Medulla oblongata (tissue), 1 donor: ENCODE results near the gene TVP23A.
"Not testable (repeated sequence)": the region's sequence is repeated elsewhere in the genome, so short reads cannot be mapped to it uniquely, and the experiment has no call there.

Experiments used
- DNase-seq: peaks from one replicate; pipeline ENCODE4 v3.0.0-alpha.2; 2015; ENCODE audit errors: extremely low spot score

Gene TVP23A

DNA sequence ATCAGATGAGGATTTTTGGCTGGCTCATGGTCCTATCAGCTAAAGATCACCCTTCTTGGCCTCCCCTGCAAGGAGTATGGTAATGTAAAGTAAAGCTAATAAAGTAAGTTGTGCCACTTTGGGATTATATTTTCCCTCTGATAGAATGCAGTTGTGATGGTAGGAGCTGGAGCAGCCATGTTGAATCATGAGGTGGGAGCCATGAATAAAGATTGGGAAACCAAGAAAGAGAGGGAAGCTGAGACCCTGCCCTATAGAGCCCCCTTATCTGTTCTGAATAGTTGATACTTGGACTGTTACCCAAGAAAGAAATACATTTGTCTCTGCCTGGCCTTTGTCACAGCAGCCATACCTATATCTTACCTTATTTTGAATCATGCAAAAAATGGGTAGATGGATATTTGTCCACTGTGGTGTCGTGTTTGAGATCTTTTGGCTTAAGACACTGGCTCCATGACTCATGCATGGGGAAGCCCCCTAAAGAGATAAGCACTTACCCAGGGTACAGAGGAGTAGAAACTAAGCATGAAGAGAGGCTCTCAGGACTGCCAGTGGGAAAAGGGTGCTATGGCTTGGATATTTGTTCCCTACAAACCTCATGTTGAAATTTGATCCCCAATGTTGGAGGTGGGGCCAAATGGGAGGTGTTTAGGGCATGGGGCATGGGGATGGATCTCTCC, 17.7 kb upstream of the TVP23A start:
- DNase-seq, result no peak

DNA sequence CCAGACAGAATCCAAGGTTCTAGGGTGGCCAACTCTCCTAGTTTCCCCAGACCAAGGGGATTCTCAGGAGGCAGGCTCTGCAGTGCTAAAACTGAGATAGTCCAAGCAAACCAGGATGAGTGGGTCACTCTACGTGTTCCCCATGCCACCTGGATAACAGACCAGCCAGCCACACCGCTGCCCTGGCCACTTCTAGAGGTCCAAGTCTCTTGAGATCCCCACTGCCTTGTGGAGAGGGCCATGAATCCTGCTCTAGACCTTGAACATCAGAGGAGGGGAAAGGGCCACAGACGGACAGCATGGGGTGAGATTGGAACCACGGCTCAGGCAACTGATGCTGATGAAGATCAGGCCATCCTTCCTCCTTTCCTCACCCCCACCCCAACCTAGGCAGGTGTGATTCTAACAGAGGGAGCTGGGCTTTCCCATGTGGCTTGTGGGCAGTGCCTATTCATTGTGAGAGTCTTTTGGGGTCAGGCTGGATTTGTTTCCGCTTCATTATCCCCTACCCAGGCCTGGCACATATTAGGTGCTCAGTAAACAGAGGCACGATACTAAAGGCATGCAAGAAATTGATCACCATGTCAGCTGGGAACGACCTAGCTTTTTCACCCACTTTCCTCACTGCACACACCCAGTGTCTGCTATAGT, 16.8 kb upstream of the TVP23A start:
- DNase-seq, result no peak

DNA sequence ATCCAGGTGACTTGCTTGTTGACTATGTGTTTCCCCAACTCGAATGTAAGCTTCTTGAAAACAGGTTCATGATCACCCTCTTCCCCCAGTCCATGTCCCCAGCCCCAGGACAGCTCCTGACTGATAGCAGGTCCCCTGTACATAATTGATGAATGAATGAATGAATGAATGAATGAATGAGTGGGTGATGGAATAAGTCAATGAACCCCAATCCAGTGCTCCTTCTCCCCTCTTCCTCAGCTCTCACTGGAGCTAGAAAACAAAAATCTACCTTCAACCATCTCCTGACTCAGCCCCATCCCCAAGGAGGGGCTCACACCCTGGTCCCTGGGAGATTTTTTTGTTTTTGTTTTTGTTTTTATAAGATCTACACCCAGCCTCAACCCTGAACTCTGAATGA, 16.2 kb upstream of the TVP23A start:
- no peak for DNase-seq

DNA sequence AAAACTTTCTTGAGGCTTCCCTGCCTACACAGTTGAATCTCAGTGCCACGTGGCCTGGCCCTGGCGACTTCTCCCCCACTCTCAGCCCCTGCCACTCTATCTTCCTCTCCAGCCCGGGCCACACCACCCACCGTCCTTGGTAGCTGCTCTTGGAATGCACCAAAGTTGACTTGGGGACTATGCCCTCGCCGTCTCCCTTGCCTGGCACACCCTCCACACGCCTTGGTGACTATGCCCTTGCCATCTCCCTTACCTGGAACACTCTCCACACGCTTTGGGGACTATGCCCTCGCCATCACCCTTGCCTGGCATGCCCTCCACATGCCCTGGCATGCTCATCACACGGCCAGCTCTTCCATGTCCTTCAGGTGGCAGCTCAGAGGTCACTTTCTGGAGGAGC, 15.5 kb upstream of the TVP23A start:
- no peak for DNase-seq

DNA sequence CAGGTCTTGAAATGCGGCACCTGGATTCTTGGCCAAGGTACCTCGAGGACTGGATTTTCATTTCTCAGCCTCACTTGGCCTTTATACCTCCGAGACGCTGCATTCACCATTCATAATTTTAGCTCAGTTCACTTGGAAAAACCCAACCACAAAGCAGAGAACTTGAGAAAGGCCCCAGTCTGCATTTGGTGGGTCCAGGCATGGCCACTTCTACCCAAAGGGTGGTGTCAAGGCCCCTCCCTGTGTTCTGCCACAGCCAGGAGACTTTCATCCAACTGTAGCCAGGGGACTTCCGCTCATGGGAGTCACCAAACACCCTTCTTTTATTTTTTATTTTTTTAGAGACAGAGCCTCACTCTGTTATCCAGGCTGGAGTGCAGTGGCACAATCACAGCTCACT, 14.7 kb upstream of the TVP23A start:
- no peak for DNase-seq

DNA sequence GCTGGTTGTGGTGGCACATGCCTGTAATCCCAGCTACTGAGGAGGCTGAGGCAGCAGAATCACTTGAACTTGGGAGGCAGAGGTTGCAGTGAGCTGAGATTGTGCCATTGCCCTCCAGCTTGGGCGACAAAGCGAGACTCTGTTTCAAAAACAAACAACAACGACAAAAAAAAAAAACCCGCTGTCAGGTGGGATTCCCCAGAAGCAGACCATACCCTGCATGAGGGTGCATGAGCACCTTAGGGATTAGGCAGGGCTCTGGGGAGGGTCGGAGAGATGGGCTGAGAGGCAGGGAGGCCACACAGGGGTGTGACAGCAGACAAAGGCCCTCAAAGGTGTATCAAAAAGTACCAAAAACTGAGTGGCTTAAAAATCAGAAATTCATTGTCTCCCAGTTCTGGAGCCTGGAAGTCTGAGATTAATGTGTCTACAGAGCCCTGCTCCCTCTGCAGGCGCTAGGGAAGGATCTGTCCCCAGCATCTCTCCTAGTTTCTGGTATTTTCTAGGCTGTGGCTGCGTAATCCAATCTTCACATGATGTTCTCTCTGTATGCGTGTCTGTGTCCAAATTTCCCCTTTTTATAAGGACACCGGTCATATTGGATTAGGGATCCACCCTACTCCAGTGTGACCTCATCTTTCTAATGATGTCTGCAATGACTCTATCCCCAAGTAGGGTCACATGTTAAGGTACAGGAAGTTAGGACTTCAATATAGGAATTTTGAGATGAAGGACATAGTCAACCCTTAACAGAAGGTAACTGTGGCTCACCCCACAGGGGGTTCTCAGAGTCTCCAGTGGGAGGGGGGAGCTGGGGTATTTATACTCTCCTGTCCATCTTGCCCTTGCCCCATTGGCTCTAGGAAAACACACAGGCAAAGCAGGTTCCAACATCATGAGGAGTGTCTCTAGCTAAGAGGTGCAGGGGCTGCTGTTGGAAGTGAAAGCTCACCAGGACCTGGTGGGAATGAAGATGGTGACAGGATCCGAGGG, 13.6 kb upstream of the TVP23A start:
- DNase-seq, result no peak

DNA sequence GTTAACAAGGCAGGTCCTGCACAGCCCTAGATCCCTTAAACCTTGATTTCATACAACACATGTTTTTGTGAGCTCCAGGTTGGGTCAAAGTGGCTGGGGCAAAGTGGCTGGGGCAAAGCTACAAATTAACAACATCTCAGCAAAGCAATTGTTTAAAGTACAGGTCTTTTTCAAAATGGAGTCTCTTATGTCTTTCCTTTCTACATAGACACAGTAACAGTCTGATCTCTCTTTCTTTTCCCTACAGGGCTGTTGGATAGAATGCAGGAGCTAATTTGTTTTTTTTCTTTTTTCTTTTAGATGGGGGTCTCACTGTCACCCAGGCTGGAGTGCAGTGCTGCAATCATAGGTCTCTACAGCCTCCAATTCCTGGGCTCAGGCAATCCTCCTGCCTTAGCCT, 11.6 kb upstream of the TVP23A start:
- DNase-seq, result not testable (repeated sequence)

DNA sequence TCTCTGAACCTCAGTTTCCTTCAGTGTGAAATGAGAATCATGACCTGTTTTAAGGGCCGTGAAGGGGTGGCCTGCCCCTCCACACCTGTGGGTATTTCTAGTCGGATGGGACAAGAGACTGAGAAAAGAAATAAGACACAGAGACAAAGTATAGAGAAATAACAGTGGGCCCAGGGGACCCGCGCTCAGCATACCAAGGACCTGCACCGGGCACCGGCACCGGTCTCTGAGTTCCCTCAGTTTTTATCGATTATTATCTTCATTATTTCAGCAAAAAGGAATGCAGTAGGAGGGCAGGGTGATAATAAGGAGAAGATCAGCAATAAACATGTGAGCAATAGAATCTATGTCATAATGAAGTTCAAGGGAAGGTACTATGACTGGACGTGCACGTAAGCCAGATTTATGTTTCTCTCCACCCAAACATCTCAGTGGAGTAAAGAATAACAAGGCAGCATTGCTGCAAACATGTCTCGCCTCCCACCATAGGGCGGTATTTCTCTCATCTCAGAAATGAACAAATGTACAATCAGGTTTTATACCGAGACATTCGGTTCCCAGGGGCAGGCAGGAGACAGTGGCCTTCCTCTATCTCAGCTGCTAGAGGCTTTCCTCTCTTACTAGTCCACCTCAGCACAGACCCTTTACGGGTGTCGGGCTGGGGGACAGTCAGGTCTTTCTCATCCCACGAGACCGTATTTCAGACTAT, 10.9 kb upstream of the TVP23A start:
- not testable (repeated sequence) for DNase-seq

DNA sequence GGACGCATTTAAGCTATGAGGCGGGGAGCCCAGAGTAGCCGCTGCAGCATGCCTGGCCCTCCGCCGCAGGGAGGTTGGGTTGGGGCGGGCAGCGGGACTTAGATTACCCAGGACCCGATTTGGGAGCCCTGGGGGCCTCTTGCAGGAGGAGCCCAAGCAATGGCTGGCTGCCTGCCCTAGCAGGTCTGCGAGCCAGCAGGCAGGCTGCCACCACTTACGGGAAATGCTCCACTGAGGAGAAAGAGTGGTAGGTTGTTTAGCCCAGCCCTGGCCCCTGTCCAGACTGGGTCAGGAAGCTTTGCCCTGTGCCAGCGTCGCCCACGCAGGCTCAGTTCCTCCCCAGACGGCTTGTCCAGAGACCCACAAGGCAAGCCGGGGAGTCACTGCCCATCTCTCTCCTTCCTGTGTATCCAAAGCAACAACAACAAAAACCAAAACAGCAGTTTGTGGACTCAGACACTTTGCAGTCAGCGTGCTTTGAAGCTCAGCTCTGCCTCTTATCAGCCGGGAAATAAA, 10.3 kb upstream of the TVP23A start:
- peak; percentile 94 for DNase-seq

DNA sequence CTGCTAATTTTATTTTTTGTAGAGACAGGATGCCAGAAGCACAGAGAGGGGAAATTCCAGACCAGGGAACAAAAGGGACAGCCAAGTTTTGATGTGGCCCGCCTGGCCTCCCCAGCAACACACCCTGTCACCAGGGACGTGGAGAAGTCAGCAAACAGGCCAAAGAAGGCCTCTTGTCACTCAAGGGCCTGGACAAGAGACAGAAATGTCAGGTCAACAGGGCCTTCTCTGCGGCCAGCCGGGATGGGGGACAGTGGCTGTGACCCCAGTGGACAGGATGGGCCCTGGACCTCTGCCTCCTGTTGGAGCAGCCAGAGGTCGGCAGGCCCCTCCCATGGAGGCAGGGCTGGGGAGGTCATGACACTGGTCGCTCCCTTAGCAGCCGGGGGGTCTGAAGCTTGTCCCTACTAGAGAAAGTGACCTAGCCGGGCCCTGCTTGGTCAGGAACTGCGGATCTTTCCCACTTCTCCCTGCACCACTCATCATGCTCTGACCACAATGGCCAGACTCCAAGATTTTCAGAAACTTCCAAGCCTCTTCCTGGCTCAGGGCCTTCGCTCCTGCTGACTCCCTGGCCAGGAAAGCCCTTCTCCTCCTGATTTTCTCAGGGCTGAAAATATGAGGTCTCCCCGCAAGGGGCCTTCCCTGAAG, 9.2 kb upstream of the TVP23A start:
- peak; percentile 84 for DNase-seq

DNA sequence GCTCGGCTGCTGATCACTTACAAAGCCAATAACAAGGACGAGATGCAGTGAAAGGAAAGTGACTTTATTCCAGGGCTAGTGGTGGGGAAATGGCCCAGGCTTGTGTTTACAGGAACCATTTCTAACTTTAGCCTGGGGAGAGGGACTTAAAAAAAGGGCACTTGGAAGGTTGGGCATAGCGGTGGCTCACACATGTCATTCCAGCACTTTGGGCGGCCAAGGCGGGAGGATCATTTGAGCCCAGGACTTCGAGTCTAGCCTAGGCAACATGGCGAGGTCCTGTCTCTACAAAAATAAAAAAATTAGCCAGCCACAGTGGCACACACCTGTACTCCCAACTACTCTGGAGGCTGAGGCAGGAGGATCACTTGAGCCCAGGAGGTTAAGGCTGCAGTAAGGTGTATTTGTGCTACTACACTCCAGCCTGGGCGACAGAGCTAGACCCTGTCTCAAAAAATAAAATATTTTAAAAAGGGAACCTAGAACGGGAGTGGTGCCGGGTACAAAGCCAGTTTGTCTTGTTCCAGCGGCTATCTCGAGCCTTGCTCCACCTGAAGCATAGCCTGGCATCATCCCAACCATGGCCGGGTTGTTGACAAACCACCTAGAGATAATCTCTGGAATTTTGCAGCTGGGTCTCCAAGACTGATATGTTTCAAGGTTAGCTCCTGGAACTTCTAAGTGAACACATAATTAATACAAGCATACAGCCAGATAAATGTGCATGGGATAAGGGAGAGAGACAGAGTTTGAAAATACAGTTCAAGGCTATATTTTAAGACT, 5.7 kb upstream of the TVP23A start:
- DNase-seq, result no peak

DNA sequence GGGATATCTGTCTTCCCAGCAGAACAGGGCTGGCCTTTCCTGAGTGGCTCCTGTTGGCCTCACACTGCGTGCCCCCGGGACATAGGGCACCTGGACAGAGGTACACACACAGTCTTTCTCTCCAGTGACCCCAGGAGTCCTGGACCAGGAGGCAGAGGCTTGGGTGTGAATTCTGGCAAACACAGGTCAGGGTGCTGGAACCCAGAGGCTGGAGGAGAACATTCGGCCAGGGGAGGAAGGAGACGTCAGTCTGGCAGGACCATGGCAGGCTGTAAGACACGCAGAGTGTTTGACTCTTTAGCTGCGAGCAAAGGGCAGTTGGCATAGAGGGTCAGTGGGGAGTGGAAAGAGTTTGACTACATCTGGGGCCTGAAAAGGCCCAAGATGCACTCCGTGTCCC, 4.1 kb upstream of the TVP23A start:
- no peak for DNase-seq

DNA sequence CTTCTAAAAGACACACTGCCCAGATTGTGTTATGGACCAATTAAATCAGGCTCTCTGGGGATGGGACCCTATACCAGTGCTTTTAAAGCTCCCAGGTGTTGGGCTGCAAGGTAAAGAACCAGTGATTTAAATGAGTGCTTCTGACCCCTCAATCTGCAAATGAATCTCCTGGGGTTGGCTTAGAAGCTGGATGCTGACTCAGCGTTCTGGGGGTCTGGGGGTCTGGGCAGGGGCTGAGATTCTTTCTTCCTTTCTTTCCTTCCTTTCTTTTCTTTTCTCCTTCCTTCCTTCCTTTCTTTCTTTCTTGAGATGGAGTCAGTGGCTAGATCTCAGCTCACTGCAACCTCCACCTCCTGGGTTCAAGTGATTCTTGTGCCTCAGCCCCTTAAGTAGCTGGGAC, 2.0 kb upstream of the TVP23A start:
- DNase-seq, result no peak

DNA sequence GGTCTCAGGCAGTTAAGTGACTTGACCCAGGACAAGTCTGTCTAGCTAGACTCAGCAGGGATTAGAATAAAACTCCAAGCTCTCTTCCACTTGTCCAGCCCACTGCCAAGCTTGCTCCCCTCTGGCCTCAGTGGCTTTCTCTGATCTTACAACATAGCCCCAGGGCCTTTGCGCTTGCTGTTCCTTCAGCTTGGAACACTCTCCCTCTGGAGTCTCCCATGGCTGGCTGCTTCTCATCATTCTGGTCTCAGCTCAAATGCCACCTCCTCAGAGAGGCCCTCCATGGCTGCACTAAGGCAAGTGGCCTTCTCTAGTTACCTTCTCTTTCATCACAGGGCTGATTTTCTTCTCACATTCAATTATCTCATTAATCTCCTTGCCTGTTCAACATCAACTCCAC, 1.1 kb downstream of the TVP23A start:
- DNase-seq, result no peak

DNA sequence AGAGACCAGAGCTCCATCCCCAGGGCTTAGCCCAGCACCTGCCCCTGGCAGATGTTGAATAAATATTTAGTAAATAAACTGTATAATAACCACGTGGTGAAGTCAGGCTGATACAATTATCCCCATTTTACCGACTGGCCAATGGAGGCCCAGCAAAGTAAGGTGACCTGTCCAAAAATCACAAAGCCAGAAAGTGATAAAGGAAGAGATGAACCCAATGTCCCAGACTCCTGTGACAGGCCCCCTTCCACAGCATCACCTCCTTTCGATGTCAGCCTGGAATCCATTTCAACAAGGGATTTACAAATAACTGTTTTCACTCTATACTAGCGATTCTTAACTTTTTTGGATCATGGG, 5.5 kb downstream of the TVP23A start:
- DNase-seq, result no peak

DNA sequence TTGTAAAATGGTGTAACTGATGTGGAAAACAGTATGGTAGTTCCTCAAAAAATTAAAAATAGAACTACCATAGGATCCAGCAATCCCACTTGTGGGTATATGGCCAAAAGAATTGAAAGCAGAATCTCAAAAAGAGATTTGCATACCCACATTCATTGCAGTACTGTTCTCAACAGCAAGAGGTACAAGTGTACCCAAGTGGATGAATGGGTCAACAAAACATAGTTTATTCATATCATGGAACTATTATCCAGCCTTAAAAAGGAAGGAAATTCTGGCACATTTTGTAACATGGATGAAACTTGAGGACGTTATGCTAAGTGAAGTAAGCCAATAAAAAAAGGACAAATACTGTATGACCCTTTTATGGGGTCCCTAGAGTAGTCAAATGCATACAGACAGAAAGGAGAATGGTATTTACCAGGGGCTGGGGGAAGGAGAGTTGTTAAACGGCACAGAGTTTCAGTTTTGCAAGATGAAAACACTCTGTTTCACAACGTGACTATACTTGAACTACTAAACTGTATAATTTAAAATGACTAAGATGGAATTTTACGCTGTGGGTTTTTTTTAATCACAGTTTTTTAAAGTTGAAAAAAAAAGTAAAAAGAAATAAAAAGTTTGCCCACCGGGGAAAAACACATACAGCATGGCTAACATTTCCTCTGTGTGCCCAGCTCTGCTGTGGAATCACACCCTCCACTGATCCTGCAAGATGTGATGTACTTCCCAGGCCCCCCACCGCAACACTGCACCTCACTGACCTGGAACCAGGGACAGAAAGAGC, 6.1 kb downstream of the TVP23A start:
- DNase-seq, result no peak

DNA sequence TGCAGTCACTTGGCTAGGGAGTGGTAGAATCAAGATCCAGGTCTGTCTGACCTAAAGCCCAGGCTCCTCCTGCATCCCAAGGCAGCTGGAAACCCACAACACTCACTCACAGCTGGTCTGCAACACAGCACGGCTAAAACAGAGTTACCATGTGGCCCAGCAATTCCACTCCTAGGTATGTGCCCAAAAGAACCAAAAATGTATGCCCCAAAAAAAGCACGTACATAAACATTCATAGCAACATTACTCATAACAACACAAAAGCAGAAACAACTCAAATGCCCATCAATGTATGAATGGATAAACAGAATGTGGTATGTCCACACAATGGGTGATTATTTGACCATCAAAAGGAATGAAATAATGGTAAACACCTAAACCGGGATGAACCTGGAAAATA, 8.9 kb downstream of the TVP23A start:
- no peak for DNase-seq

DNA sequence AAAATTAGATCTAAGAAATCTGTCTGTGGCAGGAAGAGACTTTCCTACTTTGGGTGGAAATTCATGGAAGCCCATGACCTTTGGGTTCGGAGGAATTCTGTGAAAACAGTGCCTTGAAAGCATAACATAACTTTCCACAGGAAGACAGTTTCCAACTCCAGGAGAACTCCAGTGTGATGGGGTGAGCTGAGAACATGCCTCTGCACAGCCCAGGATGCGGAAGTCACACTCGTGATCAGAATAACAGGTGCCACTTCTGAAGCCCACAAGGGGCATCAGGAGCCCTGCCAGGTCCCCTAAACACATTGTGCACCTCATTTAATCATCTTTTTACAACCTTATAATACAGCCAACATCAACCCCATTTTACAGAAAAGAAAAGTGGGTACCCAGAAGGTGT, 9.7 kb downstream of the TVP23A start:
- no peak for DNase-seq

DNA sequence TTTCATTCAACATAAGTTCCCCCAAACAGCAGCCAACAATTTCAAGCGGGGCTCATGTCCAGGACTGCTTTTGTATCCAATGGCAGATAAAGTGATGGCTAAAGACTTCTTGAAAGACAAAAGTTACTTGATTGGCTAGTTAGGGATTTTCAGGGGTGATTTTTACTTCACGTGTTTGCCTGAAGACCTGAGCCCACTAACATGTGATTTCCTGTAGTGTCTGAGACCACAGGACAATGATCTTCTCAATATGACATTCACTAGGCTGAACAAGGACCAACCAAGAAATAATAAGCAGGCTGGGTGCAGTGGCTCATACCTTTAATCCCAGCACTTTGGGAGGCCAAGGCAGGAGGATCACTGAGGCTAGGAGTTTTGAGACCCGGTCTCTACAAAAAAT, 10.4 kb downstream of the TVP23A start:
- no peak for DNase-seq

DNA sequence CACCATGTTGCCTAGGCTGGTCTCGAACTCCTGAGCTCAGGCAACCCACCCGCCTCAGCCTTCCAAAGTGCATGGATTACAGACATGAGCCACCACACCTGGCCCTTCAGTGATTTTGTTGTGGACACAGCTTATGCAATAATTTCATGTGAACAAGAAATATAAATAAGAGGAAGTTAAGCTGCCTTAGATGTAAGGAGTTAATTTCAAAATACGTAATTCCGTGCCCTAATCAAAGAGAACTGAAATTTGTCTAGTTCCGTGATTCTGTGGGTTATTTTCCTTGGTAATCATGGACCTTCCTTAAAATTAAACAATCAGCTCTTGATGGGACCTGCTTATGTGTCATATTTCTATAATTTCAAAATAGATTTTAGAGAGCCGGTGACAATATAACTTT, 11.9 kb downstream of the TVP23A start:
- DNase-seq, result peak; percentile 37
